ENCODE measurements around the gene ZSCAN10. TPM values are rescaled to one million over a fixed set of nuclear protein-coding genes. Genes with fewer than 3 reads are reported as not detected.

Gene ZSCAN10
- total RNA-seq, 3 donors from 2014 or later = 0.11 TPM; not detected in 1

DNA sequence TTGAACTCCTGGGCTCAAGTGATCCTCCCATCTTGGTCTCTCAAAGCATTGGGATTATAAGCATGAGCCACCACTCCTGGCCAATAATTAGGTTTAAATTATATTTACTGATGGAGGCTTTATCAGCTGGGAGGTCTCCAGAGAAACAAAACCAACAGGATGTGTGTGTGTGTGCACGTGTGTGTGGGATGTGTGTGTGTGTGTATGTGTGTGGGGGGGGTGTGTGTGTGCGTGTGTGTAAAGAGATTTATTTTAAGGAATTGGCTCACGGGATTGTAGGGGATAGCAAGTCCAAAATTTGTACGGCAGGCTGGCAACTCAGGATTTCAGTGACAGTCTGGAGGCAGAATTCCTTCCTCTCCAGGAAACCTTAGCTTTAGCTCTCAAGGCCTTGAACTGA, 48.1 kb downstream of the ZSCAN10 start:
- peaks cover 9% of the 10 kb centered on the region for H3K36me3 Mint-ChIP-seq (ENCODE audit: insufficient read depth)

GRCh38 chr16:3050487-3050886, 48.6 kb downstream of the ZSCAN10 start:
- H3K36me3 Mint-ChIP-seq (ENCODE audit: insufficient read depth) = peaks cover 9% of the 10 kb centered on the region
- DNase-seq (no peak), ATAC-seq (no peak)
- H3K27me3 Mint-ChIP-seq (ENCODE audit: low read depth) = peaks cover 5% of the 10 kb centered on the region
- peaks cover 25% of the 10 kb centered on the region for H3K4me1 Mint-ChIP-seq (ENCODE audit: low read depth)
- no peak overlapping the region for H3K4me3 Mint-ChIP-seq
- H3K9me3 Mint-ChIP-seq = no peaks in the 10 kb centered on the region

More for the DNA sequence above, 48.1 kb downstream of the ZSCAN10 start:
- no peak overlapping the region for H3K4me3 Mint-ChIP-seq
- peaks cover 5% of the 10 kb centered on the region for H3K27me3 Mint-ChIP-seq (ENCODE audit: low read depth)
- H3K4me1 Mint-ChIP-seq (ENCODE audit: low read depth) = peaks cover 28% of the 10 kb centered on the region
- ATAC-seq (no peak), DNase-seq (no peak)
- H3K9me3 Mint-ChIP-seq = no peaks in the 10 kb centered on the region

DNA sequence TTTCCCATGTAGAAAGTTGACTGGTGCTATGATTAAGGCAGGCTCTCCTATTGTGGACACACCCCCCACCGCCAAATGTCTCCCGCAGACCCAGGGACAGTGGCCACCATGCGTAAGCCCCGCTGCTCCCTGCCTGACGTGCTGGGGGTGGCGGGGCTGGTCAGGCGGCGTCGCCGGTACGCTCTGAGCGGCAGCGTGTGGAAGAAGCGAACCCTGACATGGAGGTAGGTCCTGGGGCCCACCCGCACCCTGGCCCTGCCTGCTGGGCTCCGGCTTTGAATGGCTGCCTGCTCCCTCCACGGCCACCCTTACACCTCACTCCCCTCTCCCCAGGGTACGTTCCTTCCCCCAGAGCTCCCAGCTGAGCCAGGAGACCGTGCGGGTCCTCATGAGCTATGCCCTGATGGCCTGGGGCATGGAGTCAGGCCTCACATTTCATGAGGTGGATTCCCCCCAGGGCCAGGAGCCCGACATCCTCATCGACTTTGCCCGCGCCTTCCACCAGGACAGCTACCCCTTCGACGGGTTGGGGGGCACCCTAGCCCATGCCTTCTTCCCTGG, 49.1 kb downstream of the ZSCAN10 start:
- peaks cover 25% of the 10 kb centered on the region for H3K4me1 Mint-ChIP-seq (ENCODE audit: low read depth)
- ATAC-seq (no peak), DNase-seq (no peak)
- H3K9me3 Mint-ChIP-seq = no peaks in the 10 kb centered on the region
- H3K27me3 Mint-ChIP-seq (ENCODE audit: low read depth) = peaks cover 10% of the 10 kb centered on the region
- peaks cover 5% of the 10 kb centered on the region for H3K36me3 Mint-ChIP-seq (ENCODE audit: insufficient read depth)
- H3K4me3 Mint-ChIP-seq = no peak overlapping the region

GRCh38 chr16:3047387-3047720, 51.7 kb downstream of the ZSCAN10 start:
- peaks cover 19% of the 10 kb centered on the region for H3K4me1 Mint-ChIP-seq (ENCODE audit: low read depth)
- no peak for ATAC-seq
- H3K27me3 Mint-ChIP-seq (ENCODE audit: low read depth) = peaks cover 32% of the 10 kb centered on the region
- no peak for DNase-seq
- no peaks in the 10 kb centered on the region for H3K36me3 Mint-ChIP-seq (ENCODE audit: insufficient read depth)
- H3K9me3 Mint-ChIP-seq = no peaks in the 10 kb centered on the region
- H3K4me3 Mint-ChIP-seq = no peak overlapping the region

- Mint-ChIP-seq H3K36me3 (ENCODE audit: insufficient read depth) (no peaks in the 10 kb centered on the region), H3K27me3 (ENCODE audit: low read depth) (peaks cover 38% of the 10 kb centered on the region), H3K9me3 (no peaks in the 10 kb centered on the region), H3K4me1 (ENCODE audit: low read depth) (peaks cover 16% of the 10 kb centered on the region), H3K4me3 (peak overlapping the region; percentile 37)
- peak; percentile 58 to 61 for ATAC-seq
- DNase-seq = no peak
Observed at GRCh38 chr16:3046641-3047386, 52.3 kb downstream of the ZSCAN10 start.

DNA sequence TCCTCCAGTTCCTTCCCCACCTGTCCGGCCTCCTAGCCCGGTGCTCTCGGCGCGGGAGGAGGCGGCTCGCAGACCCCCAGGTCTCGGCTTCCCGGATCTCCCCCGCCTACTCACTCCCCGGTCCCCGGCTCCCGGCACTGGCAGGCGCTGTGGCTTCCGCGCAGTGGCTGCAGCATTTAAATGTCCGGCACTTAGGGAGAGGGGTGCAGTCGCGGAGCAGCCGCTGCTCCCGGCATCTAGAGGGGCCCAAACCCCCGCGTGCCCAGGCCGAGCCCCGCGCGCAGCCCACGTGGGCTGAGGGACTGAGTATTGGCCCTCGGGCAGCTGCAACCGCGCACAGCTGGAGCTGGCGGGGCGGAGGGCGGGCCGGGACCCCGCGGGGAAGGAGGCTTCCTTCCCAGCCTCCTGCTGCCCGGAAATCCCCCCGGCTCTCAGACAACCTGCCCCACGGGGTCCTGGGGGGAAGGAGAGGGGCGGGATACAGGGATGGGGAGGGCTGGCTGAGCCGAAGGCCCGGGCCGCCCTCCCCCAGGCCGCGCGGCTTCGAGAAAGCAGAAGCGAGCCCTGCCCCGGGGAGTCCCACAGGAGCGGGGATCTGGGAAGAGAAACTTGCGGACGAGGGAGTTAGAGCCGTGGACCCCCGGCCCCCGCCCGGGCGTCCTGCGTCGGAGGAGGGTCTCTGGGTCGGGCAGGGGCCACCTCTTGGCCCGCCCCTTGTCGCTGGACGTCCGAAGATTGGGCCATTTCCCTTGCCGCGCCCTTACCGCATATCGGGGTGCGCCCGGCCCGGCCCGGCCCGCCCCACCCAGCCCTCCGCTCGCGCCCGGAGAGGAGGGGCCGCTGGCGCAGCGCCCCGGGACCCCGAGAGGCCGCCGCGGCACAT, 53.1 kb downstream of the ZSCAN10 start, which contains the start of gene MMP25:
Gene MMP25 (plus strand): TSS at position 804 of the 883 bp plus-strand sequence. CDS start 357 bp downstream, outside the sequence.
- DNase-seq (no peak), ATAC-seq (peak; percentile 35 to 41)
- Mint-ChIP-seq H3K4me3 (peak within 1 kb of the TSS; percentile 74), H3K27me3 (ENCODE audit: low read depth) (peaks cover 44% of the 10 kb centered on the region), H3K9me3 (no peaks in the 10 kb centered on the region), H3K4me1 (ENCODE audit: low read depth) (peaks cover 13% of the 10 kb centered on the region), H3K36me3 (ENCODE audit: insufficient read depth) (no peaks in the 10 kb centered on the region)

GRCh38 chr16:3044708-3045107, 54.4 kb downstream of the ZSCAN10 start:
- Mint-ChIP-seq H3K36me3 (ENCODE audit: insufficient read depth) (no peaks in the 10 kb centered on the region), H3K4me1 (ENCODE audit: low read depth) (peaks cover 13% of the 10 kb centered on the region), H3K27me3 (ENCODE audit: low read depth) (peaks cover 53% of the 10 kb centered on the region), H3K9me3 (no peaks in the 10 kb centered on the region), H3K4me3 (peak overlapping the region; percentile 74)
- DNase-seq (no peak), ATAC-seq (no peak)

DNA sequence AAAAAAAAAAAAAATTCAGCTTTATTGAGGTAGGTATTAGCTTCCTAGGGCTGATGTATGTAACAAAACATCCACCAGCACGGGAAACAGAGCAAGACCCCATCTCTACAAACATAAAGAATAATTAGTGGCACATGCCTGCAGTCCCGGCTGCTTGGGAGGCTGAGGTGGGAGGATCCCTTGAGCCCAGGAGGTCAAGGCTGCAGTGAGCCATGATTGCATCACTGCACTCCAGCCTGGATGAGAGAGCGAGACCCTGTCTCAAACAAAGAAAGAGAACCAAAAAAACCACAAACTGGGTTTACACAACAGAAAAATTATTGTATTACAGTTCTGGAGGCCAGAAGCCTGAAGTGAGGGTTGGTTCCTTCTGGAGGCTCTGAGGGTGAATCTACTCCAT, 56.7 kb downstream of the ZSCAN10 start:
- no peak overlapping the region for H3K4me3 Mint-ChIP-seq
- peaks cover 74% of the 10 kb centered on the region for H3K27me3 Mint-ChIP-seq (ENCODE audit: low read depth)
- no peaks in the 10 kb centered on the region for H3K9me3 Mint-ChIP-seq
- DNase-seq (no peak), ATAC-seq (no peak)
- no peaks in the 10 kb centered on the region for H3K36me3 Mint-ChIP-seq (ENCODE audit: insufficient read depth)
- H3K4me1 Mint-ChIP-seq (ENCODE audit: low read depth) = peaks cover 11% of the 10 kb centered on the region

- H3K36me3 Mint-ChIP-seq (ENCODE audit: insufficient read depth) = no peaks in the 10 kb centered on the region
- ATAC-seq (no peak), DNase-seq (no peak)
- peaks cover 83% of the 10 kb centered on the region for H3K27me3 Mint-ChIP-seq (ENCODE audit: low read depth)
- no peaks in the 10 kb centered on the region for H3K9me3 Mint-ChIP-seq
- no peak overlapping the region for H3K4me3 Mint-ChIP-seq
- peaks cover 7% of the 10 kb centered on the region for H3K4me1 Mint-ChIP-seq (ENCODE audit: low read depth)
Observed at GRCh38 chr16:3038896-3039295, 60.2 kb downstream of the ZSCAN10 start.

Other genes starting within 250 kb of the ZSCAN10 start
- gene PRSS22, start 241.1 kb downstream of the ZSCAN10 start, total RNA-seq = under 1 TPM in 1 of 3 donors, not detected in 2; 0.37 TPM
- gene FLYWCH2, start 216.1 kb downstream of the ZSCAN10 start, total RNA-seq = 10 to 100 TPM; 25.7 to 28.7 (median 28.5) TPM
- gene FLYWCH1, start 187.4 kb downstream of the ZSCAN10 start, total RNA-seq = 10 to 100 TPM; 39.8 to 47.9 (median 46.8) TPM
- gene KREMEN2, start 135.0 kb downstream of the ZSCAN10 start, total RNA-seq = under 1 TPM in 2 of 3 donors, not detected in 1; 0.11 TPM
- 10 to 100 TPM; 17.4 to 24.9 (median 22.6) TPM for gene PAQR4, start 129.9 kb downstream of the ZSCAN10 start, total RNA-seq
- 10 to 100 TPM; 53.1 to 79.1 (median 66.0) TPM for gene PKMYT1, start 118.8 kb downstream of the ZSCAN10 start, total RNA-seq
- not detected for gene CLDN9, start 86.4 kb downstream of the ZSCAN10 start, total RNA-seq
- gene CLDN6, start 81.1 kb downstream of the ZSCAN10 start, total RNA-seq = under 1 TPM; 0.18 to 0.30 (median 0.22) TPM
- 1 to 10 TPM; 4.2 to 6.9 (median 5.1) TPM for gene TNFRSF12A, start 78.9 kb downstream of the ZSCAN10 start, total RNA-seq
- gene HCFC1R1, start 75.4 kb downstream of the ZSCAN10 start, total RNA-seq = 10 to 100 TPM; 32.7 to 36.9 (median 33.9) TPM
- 10 to 100 TPM; 70.4 to 86.3 (median 71.7) TPM for gene THOC6, start 75.3 kb downstream of the ZSCAN10 start, total RNA-seq
- gene BICDL2, start 62.4 kb downstream of the ZSCAN10 start, total RNA-seq = under 1 TPM in 1 of 3 donors, not detected in 2; 0.05 TPM
- under 1 TPM; 0.46 to 0.84 (median 0.66) TPM for gene MMP25, start 52.7 kb downstream of the ZSCAN10 start, total RNA-seq
- 100 to 1,000 TPM; 585 to 715 (median 696) TPM for gene IL32, start 33.7 kb downstream of the ZSCAN10 start, total RNA-seq
- under 1 TPM in 2 of 3 donors, not detected in 1; 0.18 to 0.57 TPM for gene ZNF205, start 13.3 kb upstream of the ZSCAN10 start, total RNA-seq
- gene ZNF213, start 35.7 kb upstream of the ZSCAN10 start, total RNA-seq = 10 to 100 TPM in 1 of 3 donors, 1 to 10 TPM in 2; 9.8 to 12.0 (median 9.9) TPM
- not detected for gene OR1F1, start 88.9 kb upstream of the ZSCAN10 start, total RNA-seq
- gene ZNF200, start 135.9 kb upstream of the ZSCAN10 start, total RNA-seq = 1 to 10 TPM; 9.0 to 9.7 (median 9.6) TPM
- under 1 TPM in 1 of 3 donors, not detected in 2; 0.14 TPM for gene MEFV, start 157.3 kb upstream of the ZSCAN10 start, total RNA-seq
- gene ZNF263, start 184.2 kb upstream of the ZSCAN10 start, total RNA-seq = 10 to 100 TPM; 39.7 to 44.5 (median 41.5) TPM
- gene TIGD7, start 206.1 kb upstream of the ZSCAN10 start, total RNA-seq = 1 to 10 TPM; 1.7 to 3.2 (median 2.1) TPM
- gene ZNF75A, start 206.2 kb upstream of the ZSCAN10 start, total RNA-seq = 10 to 100 TPM; 20.9 to 23.1 (median 21.9) TPM

Measured in activated T-cell treated with anti-CD3 and anti-CD28 coated beads, Interleukin-2, amount 50 U/mL, for 4 hours (primary cell).